Endothelial cell of umbilical vein (primary cell): ENCODE data around the gene TNPO2. TPM values are rescaled to one million over a fixed set of nuclear protein-coding genes. Genes with fewer than 3 reads are reported as not detected.
A peak's percentile ranks its signal among the peaks of the same experiment; 100 is the strongest.

ENCODE experiments used
- BruUV-seq: library from RNA; stranded (reverse); fragments of 400-500 nt; replicated peaks from 2 replicates; lab custom pipeline; 2021; lab: Mats Ljungman, UMichigan
- CTCF ChIA-PET: fragments of 300-600, 350-600 bp; sonication (Branson Sonifier 250); formaldehyde crosslinking; loops from one replicate; lab custom pipeline; 2021; ENCODE audit warnings: antibody characterized with exemption, inconsistent platforms; lab: Charles Lee
- POLR2A ChIA-PET: fragments of 300-600, 350-600 bp; sonication (Branson Sonifier 250); formaldehyde crosslinking; loops from one replicate; lab custom pipeline; 2021; ENCODE audit warnings: antibody characterized with exemption, inconsistent platforms; lab: Charles Lee
- DNase-seq: peaks from one replicate; pipeline ENCODE4 v3.0.0-alpha.2; 2011; ENCODE audit warnings: low read depth, low spot score
- FAIRE-seq: peaks from 2 replicates; lab custom pipeline; 2011; peaks lifted over from hg19 to GRCh38; lab: Jason Lieb, UNC
- H2AFZ ChIP-seq: 2 replicates; pipeline ENCODE4 v1.6.0; 2012; ENCODE audit warnings: low read depth, low read length, control low read depth, inconsistent platforms
- H3K27ac ChIP-seq: 2 replicates; pipeline ENCODE4 v1.5.1; 2011; ENCODE audit warnings: low read depth, mild to moderate bottlenecking, control low read depth, low read length, moderate library complexity; ENCODE audit not compliant: insufficient read depth
- H3K27me3 ChIP-seq, 2 experiments: 2 replicates each; pipeline versions ENCODE4 v1.6.0 to v1.6.1; 2011; ENCODE audit warnings: low read length in 2 of 2, mixed read lengths in 1 of 2; ENCODE audit not compliant: control insufficient read depth in 2 of 2, insufficient read depth in 2 of 2
- H3K36me3 ChIP-seq, 2 experiments: 2 replicates in 1 of 2; 3 replicates in 1 of 2; pipeline ENCODE4 v1.5.1; 2011; ENCODE audit warnings: low read length in 2 of 2, mild to moderate bottlenecking in 1 of 2, moderate library complexity in 1 of 2; ENCODE audit not compliant: control insufficient read depth in 2 of 2, insufficient read depth in 2 of 2; ENCODE audit errors: extremely low read depth in 1 of 2
- H3K4me1 ChIP-seq: 3 replicates; pipeline ENCODE4 v1.5.1; 2011; ENCODE audit warnings: mild to moderate bottlenecking, low read length; ENCODE audit not compliant: control insufficient read depth, insufficient read depth; ENCODE audit errors: extremely low read depth
- H3K4me2 ChIP-seq: 2 replicates; pipeline ENCODE4 v1.6.1; 2011; ENCODE audit warnings: low read length, control low read depth, mixed read lengths; ENCODE audit not compliant: insufficient read depth
- H3K4me3 ChIP-seq, 3 experiments: fragments of 200-600 bp in 1 of 3; sonication (generic), shearing (Covaris generic) in 1 of 3; replicated peaks in 1 of 3; 2 replicates each; pipeline ENCODE4 v1.5.1; 2011 to 2016; ENCODE audit warnings: control low read depth in 3 of 3, low read length in 3 of 3, mild to moderate bottlenecking in 2 of 3, inconsistent platforms in 1 of 3, low read depth in 1 of 3, moderate library complexity in 1 of 3; ENCODE audit not compliant: insufficient read depth in 1 of 3
- H3K79me2 ChIP-seq: 2 replicates; pipeline ENCODE4 v1.6.0; 2012; ENCODE audit warnings: low read length, inconsistent platforms; ENCODE audit not compliant: control insufficient read depth, insufficient read depth
- H3K9ac ChIP-seq: replicated peaks from 2 replicates; pipeline ENCODE3; 2011; ENCODE audit warnings: low read length, control low read depth; ENCODE audit not compliant: insufficient read depth; ENCODE audit errors: extremely low read depth
- H3K9me1 ChIP-seq: replicated peaks from 3 replicates; pipeline ENCODE4 v1.6.0; 2011; ENCODE audit warnings: mild to moderate bottlenecking, low read length; ENCODE audit not compliant: control insufficient read depth, insufficient read depth; ENCODE audit errors: extremely low read depth
- H3K9me3 ChIP-seq: replicated peaks from 2 replicates; pipeline ENCODE4 v1.5.1; 2012; ENCODE audit warnings: low read length, inconsistent platforms; ENCODE audit not compliant: control insufficient read depth, insufficient read depth
- H4K20me1 ChIP-seq: replicated peaks from 2 replicates; pipeline ENCODE3; 2011; ENCODE audit warnings: mild to moderate bottlenecking, low read length; ENCODE audit not compliant: control insufficient read depth, insufficient read depth; ENCODE audit errors: extremely low read depth
- EZH2 ChIP-seq: IDR thresholded peaks from 2 replicates; pipeline ENCODE4 v1.6.1; 2012; ENCODE audit warnings: borderline replicate concordance, low read depth, mild to moderate bottlenecking, moderate library complexity, low read length, inconsistent platforms; ENCODE audit not compliant: severe bottlenecking
- FOS ChIP-seq: IDR thresholded peaks from 2 replicates; pipeline ENCODE4 v1.6.1; 2011; ENCODE audit warnings: mild to moderate bottlenecking, low read length, moderate library complexity, borderline replicate concordance; ENCODE audit not compliant: insufficient read depth
- GATA2 ChIP-seq: IDR thresholded peaks from 2 replicates; pipeline ENCODE4 v1.7.0; 2011; ENCODE audit warnings: low read depth, mild to moderate bottlenecking, moderate library complexity, mixed read lengths, low read length; ENCODE audit not compliant: insufficient read length, insufficient read depth
- JUN ChIP-seq: IDR thresholded peaks from 2 replicates; pipeline ENCODE4 v1.6.1; 2011; ENCODE audit warnings: borderline replicate concordance, low read depth; ENCODE audit not compliant: insufficient read length, insufficient read depth
- MAX ChIP-seq: IDR thresholded peaks from 2 replicates; pipeline ENCODE4 v1.6.1; 2011; ENCODE audit not compliant: insufficient read depth, insufficient read length
- MYC ChIP-seq: IDR thresholded peaks from one replicate; pipeline ENCODE4 v1.6.1; 2011; ENCODE audit warnings: mild to moderate bottlenecking, low read depth, low read length
- POLR2A ChIP-seq: IDR thresholded peaks from 2 replicates; pipeline ENCODE4 v1.6.1; 2012; ENCODE audit warnings: low read depth, mild to moderate bottlenecking, control low read depth, low read length
- POLR2AphosphoS5 ChIP-seq: IDR thresholded peaks from 2 replicates; pipeline ENCODE4 v1.6.1; 2012; ENCODE audit warnings: low read depth, mild to moderate bottlenecking, control low read depth, low read length, moderate library complexity; ENCODE audit not compliant: insufficient read depth
- dilution Hi-C: fragments of 300-500 bp; cut with MboI; formaldehyde crosslinking; loops from one replicate; pipeline ENCODE4 v1.15.0; 2019; ENCODE audit warnings: low sequenced_read_pairs; ENCODE audit not compliant: extremely low pct_ligation_motif_present
- intact Hi-C: fragments of 100-400 bp; cut with micrococcal nuclease; formaldehyde crosslinking; loops from one replicate; pipeline ENCODE4 v1.10.0; 2022
- polyA plus RNA-seq, 4 experiments: library from polyadenylated mRNA; depleted of rRNA in 3 of 4; stranded (reverse) in 3 of 4; unstranded in 1 of 4; fragments of >200 nt; gene quantifications; 2 replicates each; pipeline versions ENCODE4 v1.2.1 to v1.2.3, GENCODE V29; 2011 to 2012; ENCODE audit warnings: missing spikeins in 1 of 4
- total RNA-seq: library from RNA; stranded (reverse); gene quantifications from 2 replicates; pipeline ENCODE4 v1.2.3, GENCODE V29; 2021
- TF ChIP-seq, protein P1 (sequence below), 2 donors: IDR thresholded peaks; 1 replicate in 1 of 2; 2 replicates in 1 of 2; pipeline ENCODE4 v1.5.1; 2011; ENCODE audit warnings: low read length in 2 of 2, mild to moderate bottlenecking in 2 of 2, moderate library complexity in 2 of 2, control low read depth in 1 of 2, inconsistent platforms in 1 of 2, low read depth in 1 of 2; ENCODE audit not compliant: insufficient read depth in 1 of 2; ENCODE audit errors: extremely low read depth in 1 of 2

TNPO2 gene
- total and polyA plus RNA-seq, 2 donors (not counting 3 experiments of a cell fraction or from before 2014, with no cell fraction given), result 94.5 to 98.8 TPM

- no peak for DNase-seq
- Histone ChIP-seq H3K79me2 (no peaks in the 10 kb centered on the region), H2AFZ (no peak overlapping the region), H3K9me3 (no peaks in the 10 kb centered on the region), H3K9me1 (no peaks in the 10 kb centered on the region), H3K27ac (no peak overlapping the region), H3K4me2 (peak overlapping the region; percentile 52), H3K36me3 (peaks cover 3 to 9% of the 10 kb centered on the region in 2 experiments), H3K4me3 (peak overlapping the region in 2 of 3 experiments; percentile 16 to 56), H3K27me3 (no peaks in the 10 kb centered on the region), H3K4me1 (peaks cover 15% of the 10 kb centered on the region), H3K9ac (no peak overlapping the region), H4K20me1 (no peaks in the 10 kb centered on the region)
- CTCF ChIA-PET, result no interaction called here
- intact Hi-C loops, result no loop called here
- dilution Hi-C loops, result no loop called here
- FAIRE-seq, result no peak
- TF ChIP-seq GATA2 (no peak), MAX (no peak), FOS (no peak), JUN (no peak), POLR2AphosphoS5 (no peak), POLR2A (no peak), EZH2 (no peak), MYC (no peak)
- TF ChIP-seq, protein P1, sequence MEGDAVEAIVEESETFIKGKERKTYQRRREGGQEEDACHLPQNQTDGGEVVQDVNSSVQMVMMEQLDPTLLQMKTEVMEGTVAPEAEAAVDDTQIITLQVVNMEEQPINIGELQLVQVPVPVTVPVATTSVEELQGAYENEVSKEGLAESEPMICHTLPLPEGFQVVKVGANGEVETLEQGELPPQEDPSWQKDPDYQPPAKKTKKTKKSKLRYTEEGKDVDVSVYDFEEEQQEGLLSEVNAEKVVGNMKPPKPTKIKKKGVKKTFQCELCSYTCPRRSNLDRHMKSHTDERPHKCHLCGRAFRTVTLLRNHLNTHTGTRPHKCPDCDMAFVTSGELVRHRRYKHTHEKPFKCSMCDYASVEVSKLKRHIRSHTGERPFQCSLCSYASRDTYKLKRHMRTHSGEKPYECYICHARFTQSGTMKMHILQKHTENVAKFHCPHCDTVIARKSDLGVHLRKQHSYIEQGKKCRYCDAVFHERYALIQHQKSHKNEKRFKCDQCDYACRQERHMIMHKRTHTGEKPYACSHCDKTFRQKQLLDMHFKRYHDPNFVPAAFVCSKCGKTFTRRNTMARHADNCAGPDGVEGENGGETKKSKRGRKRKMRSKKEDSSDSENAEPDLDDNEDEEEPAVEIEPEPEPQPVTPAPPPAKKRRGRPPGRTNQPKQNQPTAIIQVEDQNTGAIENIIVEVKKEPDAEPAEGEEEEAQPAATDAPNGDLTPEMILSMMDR (IDR thresholded peaks at IDR 0.05; ENCODE audit: extremely low read depth in 1 of 2, insufficient read depth in 1 of 2, low read depth in 1 of 2, low read length in 2 of 2), result no peak
- BruUV-seq, result TSS peak; percentile 8
- POLR2A ChIA-PET, result no interaction called here
These were observed 28.2 kb downstream of the TNPO2 start for GRCh38 chr19:12695514-12695913.
